GM19023 (cell line): Measurements from ENCODE around the gene CACNA1I.

Experiments used
- ATAC-seq: cut with Tn5 transposase; IDR thresholded peaks from one replicate; pipeline ENCODE4 v1.9.1; 2021; ENCODE audit warnings: mild to moderate bottlenecking, moderate library complexity; ENCODE audit not compliant: unreplicated experiment

Gene CACNA1I

DNA sequence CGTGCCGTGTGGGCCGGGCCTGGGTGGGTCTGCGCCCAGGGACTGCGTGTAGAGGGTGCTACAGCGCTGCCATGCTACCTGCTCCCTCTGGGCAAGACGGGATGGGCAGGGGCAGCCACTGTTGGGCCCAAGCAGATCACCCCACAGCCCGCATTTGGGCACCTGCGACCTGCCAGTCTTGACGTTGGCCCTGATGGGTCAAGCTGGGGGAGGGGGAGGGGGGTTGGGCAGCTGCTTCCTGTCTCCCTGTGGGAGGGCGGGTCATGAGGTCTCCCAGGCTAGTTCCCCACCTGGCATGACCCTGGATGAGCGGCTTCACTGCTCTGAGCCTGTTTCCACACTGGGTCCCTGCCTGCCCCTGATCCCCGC, 35.2 kb upstream of the CACNA1I start:
- no peak for ATAC-seq

DNA sequence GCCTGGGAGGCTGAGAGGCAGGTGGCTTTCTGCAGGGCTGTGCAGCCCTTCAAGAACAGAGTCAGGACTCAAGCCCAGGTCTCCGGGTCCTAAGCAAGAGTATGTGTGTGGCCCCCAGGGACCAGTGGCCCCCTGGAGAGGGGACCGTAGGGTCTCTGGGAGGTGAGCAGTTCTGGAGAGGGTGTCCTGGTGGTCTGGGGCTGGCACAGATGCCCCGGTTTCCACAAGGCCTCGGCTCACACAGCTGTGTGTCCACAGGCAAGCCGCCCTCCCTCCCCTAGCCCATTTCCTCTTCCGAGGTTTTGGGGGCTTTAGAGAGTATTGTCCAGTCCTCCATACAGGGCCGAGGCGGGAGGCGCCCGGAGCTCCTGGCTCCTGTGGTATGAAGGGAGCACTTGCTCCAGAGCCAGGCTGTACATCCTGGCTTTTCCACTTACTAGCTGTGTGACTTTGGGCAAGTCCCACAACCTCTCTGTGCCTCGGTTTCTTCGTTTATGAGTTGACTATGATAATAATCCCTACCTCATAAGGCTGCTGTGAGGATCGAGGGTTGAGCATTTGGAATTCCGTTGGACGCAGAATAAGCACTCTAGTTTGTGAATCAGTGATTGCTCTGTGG, 34.6 kb upstream of the CACNA1I start:
- no peak for ATAC-seq

DNA sequence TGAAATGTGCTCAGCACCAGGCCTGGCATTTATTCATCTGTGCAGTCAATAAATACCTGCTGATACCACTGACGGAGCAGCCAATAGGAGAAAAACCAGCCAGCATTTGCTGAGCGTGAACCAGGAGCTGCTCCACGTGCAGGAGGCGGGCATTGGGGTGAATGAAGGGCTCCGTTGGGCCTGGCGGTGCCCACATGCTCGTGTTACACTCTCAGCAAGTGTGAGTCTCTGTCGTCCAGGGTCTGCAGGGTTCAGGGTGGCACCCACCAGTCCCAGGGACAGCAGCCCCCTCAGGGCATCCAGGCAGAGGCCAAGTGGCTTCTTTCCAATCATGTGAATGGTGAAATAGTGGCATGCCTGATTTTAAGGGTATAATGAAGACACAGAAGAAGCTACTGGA, 33.8 kb upstream of the CACNA1I start:
- ATAC-seq, result no peak

DNA sequence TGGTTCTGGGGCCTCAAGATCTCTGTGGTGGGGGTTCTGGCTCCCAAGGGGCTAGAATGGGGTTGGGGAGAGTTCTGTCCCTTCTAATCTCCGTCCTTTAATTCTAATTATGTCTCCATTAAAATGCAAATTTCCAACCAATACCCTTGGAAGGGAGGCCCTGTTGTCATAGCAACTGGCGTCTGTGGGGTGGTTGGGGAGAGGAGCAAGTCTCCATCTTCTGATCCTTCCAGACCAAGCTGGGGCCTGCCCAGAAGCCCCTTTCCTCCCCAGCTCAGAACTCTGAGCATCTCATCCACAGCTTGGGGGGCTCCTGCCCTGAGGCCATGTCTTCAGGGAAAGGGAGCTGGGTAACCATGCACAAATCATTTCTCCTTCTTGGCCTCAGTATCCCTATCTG, 32.6 kb upstream of the CACNA1I start:
- ATAC-seq, result no peak

DNA sequence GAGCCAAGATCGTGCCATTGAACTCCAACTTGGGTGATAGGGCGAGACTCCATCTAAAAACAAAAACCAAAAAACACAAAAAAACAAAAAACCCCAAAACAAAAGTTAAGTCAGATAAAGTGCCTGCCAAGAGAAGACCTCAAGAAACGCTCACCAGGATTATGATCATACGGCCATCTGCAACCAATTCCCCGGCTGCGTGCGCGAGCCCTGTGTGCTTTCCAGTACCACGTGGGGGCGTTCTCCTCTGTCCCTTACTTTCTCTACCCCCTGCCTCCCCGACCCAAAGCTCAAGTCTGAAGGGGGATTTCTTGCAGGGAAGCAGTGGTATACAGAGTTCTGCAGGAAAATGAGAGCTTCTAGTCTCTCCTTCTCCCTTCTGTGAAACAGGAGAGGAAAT, 27.5 kb upstream of the CACNA1I start:
- ATAC-seq, result no peak

DNA sequence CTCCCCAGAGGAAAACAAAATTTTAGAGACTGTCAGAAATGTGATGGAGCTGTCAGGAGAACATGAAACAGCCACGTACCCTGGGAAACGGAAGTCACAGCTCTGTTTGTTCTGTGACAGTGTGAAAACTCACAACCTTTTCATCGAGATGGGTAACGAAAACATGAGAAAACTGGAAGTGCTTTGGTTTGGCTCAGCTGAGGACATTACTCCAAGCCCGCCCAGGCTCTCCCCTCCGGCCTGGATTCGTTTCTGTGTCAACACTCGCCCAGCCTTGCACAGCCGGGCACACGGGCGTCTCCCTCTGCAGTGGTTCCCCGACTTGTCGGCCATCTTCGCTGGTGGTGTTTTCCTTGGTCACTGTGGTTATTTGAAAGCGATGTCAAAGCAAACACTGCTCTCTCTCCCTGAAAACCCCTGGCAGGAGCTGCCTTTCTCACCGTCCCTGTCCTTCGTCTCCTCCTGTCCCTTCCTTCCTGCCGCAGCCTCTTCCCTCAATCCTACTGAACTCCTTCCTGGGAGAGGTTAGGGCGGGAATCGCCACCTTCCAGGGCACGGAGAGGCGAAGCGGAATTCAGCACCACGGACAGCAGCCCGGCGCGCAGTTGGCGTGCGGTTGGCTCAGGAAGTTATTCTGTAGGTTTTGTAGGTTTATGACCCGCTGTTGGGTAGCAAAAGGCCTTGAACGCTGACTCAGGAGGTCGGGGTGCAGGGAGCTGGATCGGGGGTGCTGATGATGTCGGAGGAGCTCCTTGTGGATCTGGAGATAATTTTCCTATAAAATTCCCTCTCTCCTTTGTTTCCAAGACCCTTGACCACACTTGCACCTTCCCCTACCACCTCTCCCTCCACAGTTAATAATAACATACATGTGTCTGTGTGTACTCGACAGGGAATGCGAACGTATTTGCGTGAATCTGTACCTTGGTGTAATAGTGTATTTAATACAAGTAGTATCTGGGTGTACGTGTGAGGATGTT, 24.9 kb upstream of the CACNA1I start:
- ATAC-seq, result no peak

DNA sequence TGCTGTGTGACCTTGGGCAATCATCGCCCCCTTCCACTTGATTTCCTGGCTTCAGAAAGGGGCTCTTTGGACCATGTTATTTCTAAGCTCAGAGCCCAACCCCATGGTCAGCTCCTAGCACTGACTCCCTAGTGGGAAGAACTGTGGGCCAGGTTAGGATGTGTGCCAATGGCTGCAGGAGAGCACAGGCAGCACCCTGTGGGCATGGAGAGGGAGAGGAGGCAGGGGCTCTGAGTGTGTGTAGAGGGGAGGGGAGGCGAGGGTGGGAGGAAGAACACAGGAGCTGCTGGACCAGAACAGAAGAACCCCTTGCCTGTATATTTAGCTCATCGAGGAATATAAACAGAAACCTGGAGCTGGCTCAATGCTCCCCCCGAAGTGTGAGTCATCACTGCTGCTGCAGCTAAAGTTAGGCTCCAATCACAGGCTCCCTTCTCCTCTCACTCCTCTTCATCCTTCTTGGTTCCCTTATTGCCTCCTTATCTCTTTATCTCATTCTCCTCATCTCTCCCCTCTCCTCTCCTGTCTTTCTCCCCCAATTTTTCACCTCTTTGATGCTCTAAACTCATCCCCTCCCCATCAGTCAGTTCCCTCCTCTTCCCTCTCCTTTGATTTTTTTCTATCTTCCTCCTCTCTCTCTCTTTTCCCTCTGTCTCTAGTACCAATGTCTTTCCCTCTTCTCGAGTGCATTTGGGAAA, 23.5 kb upstream of the CACNA1I start:
- no peak for ATAC-seq

DNA sequence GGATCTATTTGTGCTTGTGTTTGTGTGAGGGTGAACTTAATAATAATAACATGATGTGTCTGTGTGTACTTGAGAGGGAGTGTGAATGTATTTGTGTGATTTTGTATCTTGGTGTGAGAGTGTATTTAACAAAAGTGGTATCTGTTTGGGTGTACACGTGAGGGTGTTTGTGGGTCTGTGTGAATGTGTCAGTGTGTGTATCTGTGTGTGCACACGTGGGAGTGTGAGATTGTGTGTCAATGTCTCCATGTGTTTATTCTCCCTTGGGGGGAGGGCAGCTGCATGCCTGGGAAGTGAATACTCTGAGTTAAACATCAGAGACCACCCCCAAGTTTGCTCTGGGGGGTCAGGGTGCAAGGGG, 23.0 kb upstream of the CACNA1I start:
- ATAC-seq, result no peak

DNA sequence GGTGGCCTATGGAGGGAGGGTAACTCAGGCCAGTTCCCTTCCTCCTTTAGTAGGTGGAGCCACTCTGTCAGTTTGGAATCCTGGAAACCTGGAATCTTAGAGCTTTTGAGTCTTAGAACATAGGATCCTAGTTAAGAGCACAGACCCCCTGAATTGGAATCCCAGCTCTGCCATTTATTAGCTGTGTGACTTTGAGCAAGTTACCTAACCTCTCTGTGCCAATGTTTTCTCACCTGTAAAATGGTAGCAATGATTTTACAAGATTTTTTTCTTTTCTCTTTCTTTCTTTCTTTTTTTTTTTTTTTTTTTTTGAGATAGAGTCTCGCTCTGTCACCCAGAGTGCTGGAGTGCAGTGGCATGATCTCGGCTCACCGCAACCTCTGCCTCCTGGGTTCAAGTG, 17.1 kb upstream of the CACNA1I start:
- no peak for ATAC-seq

DNA sequence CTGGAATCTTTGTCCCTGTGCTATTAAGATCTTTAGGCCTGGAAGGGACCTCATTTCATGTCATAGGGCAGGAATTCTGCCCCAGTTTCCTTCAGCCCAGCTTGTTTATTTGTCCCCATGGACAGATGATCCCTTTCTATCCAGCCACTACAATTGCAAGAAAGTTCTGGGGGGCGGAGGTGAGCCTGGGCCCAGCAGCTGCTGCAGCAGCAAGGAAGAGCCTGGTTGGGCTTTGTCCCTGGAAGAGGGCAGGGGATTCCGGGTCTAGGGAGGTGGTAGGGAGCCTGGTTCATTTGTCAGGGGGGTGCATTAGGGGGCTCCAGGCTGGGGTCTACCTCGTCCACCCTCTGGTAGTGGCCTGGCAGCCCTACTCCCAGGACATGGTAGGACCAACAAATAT, 16.4 kb upstream of the CACNA1I start:
- ATAC-seq, result no peak

DNA sequence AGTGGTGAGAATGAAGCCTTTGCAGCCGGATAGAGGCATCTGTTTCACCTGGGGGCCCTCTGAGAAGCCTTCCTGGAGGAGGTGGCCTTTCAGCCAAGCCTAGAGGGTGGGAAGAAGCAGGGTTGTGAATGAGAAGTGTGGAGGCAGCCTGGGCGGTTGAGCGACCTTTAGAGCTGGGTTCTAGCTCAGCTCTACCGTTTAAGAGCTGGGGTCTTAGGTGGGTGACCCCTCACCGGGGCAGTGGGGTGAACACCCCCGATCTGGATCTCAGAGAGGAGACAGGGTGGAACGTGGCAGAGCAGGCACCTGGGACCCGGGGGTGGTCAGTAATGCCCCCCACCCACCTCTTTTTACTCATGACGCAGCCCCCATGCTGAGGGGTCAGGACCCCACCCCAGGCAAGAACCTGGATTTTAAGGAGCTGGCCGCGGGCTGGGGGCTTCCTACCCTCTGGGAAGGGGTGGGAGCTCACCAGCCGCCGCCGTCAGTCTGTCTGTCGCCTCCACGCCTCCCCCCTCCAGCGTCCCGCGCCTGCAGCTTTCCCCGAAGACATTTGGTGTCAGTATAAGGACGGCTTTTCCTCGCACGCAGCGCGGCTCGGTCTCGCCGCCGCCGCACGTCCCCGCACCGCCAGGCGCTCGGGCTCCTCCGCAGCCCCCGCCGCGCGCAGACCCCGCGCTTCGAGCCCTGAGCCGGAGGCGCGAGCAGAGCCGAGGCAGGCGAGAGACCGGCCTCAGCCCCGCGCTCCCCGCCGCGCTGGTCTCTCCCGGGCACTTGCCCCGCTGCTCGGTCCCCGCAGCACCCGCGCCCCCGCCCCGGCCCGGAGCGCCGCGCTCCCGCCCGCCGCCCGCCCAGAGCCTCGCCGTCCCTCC, 13.3 kb upstream of the CACNA1I start:
- no peak for ATAC-seq

DNA sequence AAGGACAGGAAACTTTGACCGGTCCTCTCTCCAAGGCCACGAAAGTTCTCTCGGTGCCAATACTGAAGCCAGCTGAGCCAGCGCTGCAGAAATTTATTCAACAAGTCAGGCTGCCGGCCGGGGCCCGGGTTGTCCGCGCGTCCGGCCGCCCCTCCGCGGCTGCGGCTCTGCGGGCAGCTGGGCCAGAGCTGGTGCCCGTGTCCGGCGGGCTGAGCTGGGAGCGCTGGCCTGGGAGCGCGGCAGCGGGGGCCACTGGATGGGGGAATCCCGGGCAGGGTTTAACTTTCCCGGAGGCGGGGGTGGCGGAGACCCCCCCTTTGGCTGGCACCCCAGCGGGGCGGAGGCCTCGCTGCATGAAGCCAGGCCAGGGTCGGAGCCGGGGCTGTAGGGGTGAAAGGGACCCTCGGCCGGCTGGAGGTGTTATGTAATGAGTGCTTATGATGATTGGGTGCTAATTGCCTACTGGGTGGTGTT, 12.3 kb upstream of the CACNA1I start:
- no peak for ATAC-seq

DNA sequence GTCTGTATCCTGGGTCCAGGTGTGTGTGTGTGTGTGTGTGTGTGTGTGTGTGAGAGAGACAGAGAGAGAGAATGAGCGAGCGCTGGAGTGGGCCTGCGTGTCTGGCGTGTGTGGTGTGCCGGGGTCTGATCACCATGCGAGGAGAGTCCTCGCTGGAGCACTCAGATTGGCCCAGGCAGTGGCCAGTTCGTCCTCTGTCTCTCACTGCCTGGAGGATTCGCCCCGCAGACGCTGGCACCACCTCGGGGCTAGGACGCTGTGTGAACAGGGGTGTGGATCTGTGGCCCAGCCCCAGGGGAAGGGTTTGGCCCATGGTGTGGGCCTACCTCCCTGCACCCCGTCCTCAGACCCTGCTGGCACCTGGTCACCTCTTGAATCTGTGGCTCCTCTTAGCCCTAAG, 11.6 kb upstream of the CACNA1I start:
- ATAC-seq, result no peak

DNA sequence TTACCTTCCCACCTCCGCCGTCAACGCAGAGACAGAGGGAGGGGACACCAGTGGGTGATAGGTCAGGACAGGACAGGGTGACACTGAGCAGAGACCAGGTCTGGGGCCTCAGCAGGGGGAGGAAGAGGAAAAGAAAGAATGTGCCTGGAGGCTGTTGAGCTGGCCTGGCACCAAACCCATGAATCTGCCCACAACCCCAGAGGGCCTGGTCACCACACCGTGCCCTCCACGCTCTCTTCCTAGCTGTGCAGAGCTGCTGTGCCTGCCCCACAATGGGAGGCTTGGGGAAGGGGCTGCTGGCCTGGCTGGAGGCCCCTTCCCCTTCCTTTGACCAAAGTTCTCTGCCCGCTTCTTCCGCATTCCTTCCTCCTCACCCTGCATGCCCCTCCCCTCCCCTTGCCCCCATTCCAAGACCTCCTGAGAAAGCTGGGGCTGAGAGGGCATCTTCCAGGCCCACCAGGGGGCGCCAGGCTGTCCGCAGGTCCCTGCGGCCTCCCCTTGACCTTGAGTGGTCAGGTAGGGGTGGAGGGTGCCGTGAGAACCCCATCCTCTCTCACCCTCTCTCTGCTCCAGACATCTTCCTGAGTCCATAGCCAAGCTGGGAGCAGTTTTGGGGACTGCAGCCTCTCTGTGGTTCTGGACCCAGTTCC, 11.0 kb upstream of the CACNA1I start:
- no peak for ATAC-seq

DNA sequence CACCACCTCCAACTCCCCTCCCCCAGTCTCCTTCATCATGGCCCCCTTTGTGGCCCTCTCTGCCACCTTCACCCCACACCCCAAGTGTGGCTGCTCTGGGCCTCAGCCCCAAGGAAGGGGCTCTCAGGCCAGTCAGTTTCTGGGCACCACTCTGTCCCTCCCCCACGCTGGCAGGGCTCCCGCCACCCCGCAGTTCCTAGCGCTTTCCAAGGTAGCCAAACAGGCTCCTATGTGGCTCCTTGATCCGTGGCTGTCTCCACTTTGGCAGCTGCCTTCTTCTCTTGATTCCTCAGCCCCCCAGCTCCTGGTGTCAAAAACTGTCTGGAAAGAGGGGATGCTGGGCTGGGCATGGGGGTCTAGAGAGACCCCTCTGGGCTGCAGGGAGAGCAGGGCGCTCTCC, 10.4 kb upstream of the CACNA1I start:
- ATAC-seq, result no peak

DNA sequence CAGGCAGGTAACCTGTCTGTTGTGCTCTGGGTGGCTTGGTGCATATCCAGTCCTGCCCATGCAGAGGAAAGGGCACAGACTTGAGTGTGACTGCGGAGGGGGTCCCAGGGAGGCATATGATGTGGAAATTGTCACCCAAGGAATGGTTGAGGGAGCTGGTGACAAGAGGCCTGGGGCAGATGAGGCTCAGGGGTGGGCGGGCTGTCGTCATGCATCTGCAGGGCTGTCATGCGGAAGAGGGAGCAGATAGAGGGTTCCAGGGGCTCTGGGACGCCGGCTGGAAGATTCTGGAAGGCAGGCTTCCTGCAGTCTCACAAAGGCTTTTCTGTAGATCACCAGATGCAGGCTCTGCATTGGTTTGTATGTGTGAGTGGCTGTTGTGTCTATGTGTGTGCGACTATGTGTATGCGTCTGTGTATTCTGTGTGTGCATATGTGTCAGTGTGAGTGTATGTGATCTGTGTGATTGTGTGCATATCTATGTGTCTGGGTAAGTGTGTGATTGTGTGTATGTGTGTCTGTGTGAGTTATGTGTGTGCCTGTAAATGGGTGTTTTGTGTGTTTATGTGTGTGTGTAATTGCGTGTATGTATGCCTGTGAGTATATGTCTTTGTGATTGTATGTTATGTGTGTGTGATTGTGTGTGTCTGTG, 7.6 kb upstream of the CACNA1I start:
- ATAC-seq, result no peak

DNA sequence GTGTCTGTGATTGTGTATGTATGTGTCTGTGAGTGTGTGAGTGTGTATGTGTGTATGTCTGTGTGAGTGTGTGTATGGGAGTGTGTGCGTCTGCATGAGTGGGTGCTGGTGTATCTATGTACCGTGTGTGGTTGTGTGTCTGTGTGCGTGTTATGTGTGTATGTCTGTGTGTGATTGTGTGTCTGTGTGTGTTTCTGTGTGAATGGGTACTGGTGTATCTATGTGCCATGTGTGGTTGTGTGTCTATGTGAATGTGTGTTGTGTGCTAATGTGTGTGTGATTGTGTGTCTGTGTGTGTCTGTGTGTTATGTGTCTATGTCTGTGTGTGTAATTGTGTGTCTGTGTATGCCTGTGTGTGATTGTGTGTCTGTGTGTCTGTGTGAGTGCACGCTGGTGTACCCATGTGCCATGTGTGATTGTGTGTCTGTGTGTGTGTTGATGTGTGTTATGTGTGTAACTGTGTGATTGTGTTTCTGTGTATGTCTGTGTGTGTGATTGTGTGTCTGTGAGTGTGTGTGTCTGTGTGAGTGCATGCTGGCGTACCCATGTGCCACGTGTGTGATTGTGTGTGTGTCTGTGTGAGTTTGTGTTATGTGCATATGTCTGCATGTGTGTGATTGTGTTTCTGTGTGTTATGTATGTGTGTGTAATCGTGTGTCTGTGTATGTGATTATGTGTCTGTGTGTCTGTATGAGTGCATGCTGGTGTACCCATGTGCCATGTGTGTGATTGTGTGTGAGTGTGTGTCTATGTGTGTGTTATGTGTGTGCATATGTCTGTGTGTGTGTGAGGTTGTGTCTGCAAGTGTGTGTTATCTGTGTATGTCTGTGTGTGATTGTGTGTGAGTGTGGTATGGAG, 6.8 kb upstream of the CACNA1I start:
- ATAC-seq, result no peak

DNA sequence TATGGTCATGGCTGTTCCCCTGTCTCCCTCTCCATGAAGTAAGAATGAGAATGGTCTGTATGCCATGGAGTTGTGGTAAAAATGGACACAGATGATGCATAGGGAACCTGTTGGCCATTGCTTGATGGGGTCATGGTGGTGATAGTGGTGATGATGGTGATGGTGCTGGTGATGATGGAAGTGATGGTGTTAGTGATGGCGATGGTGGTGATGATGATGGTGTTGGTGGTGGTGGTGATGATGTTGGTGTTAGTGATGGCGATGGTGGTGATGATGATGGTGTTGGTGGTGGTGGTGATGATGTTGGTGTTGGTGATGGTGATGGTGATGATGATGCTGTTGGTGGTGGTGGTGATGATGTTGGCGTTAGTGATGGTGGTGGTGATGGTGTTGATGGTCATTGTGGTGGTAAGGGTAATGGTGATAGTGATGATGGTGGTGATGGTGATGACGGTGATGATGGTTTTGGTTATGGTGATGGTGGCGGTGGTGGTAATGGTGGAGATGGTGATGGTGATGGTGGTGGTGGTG, 5.1 kb upstream of the CACNA1I start:
- no peak for ATAC-seq
